ENCODE measurements around the gene RNF187. TPM values are rescaled to one million over a fixed set of nuclear protein-coding genes. Genes with fewer than 3 reads are reported as not detected.

Gene RNF187
- total and polyA plus RNA-seq, 2 of the 4 experiments (the other 2 are of a cell fraction) = 14.0 to 55.4 TPM

GRCh38 chr1:228460821-228461220, 26.4 kb upstream of the RNF187 start:
- ChIA-PET CTCF (no interaction called here), POLR2A (ENCODE audit: unreplicated experiment) (no interaction called here)
- no peak overlapping the region for H2AK5ac ChIP-seq (ENCODE audit: low read depth, low read length)
- H4K20me1 ChIP-seq (ENCODE audit: insufficient read depth, low read length) = peaks cover 3% of the 10 kb centered on the region
- H4K91ac ChIP-seq (ENCODE audit: insufficient read depth, low read depth, low read length) = no peak overlapping the region
- DNase-seq (no peak), ATAC-seq (ENCODE audit: low read depth) (no peak)
- H3K9ac ChIP-seq (ENCODE audit: low read depth, low read length) = no peak overlapping the region
- TF ChIP-seq RFX5 (IDR thresholded peaks at IDR 0.05; ENCODE audit: low read depth, low read length) (no peak), RAD21 (IDR thresholded peaks at IDR 0.05; ENCODE audit: low read length) (no peak), SMC3 (IDR thresholded peaks at IDR 0.05; ENCODE audit: low read depth, low read length) (no peak), RCOR1 (IDR thresholded peaks at IDR 0.05; ENCODE audit: insufficient replicate concordance, low read length) (no peak), CHD1 (IDR thresholded peaks at IDR 0.05; ENCODE audit: low read depth, low read length) (no peak), CEBPB (IDR thresholded peaks at IDR 0.05; ENCODE audit: low read depth, low read length) (no peak), BHLHE40 (IDR thresholded peaks at IDR 0.05; ENCODE audit: low read depth, low read length) (no peak), MAZ (IDR thresholded peaks at IDR 0.05; ENCODE audit: borderline replicate concordance, low read depth, low read length) (no peak), NFE2L2 (IDR thresholded peaks at IDR 0.05; ENCODE audit: low read depth, low read length) (no peak), USF2 (IDR thresholded peaks at IDR 0.05; ENCODE audit: low read depth, low read length) (no peak), POLR2A (IDR thresholded peaks at IDR 0.05; ENCODE audit: low read depth, low read length) (no peak), CTCF (conservative IDR thresholded peaks at IDR 0.05; ENCODE audit: low read depth, low read length) (no peak), MAFK (IDR thresholded peaks at IDR 0.05; ENCODE audit: low read depth, low read length) (no peak), FOS (IDR thresholded peaks at IDR 0.05; ENCODE audit: low read depth, low read length) (no peak), MXI1 (IDR thresholded peaks at IDR 0.05; ENCODE audit: borderline replicate concordance, low read depth, low read length) (no peak), ELK1 (IDR thresholded peaks at IDR 0.05; ENCODE audit: borderline replicate concordance, low read depth, low read length) (no peak)
- H4K8ac ChIP-seq (ENCODE audit: low read depth in 2 of 2, low read length in 2 of 2) = no peak overlapping the region
- no peak overlapping the region for H4K5ac ChIP-seq (ENCODE audit: low read depth, low read length)
- H2BK120ac ChIP-seq (ENCODE audit: low read depth, low read length) = no peak overlapping the region
- no peaks in the 10 kb centered on the region for H3K36me3 ChIP-seq (ENCODE audit: control insufficient read depth, insufficient read depth, low read length)
- H3K56ac ChIP-seq (ENCODE audit: extremely low read depth, insufficient read depth, low read length) = no peak overlapping the region
- no peak overlapping the region for H3K27ac ChIP-seq (ENCODE audit: insufficient read depth, low read length)
- in situ Hi-C loops (cut with MboI; ENCODE audit: low sequenced_read_pairs) (no loop called here), intact Hi-C loops (cut with micrococcal nuclease) (no loop called here), dilution Hi-C loops (cut with HindIII; ENCODE audit: low sequenced_read_pairs, unreplicated experiment) (no loop called here)
- no peaks in the 10 kb centered on the region for H3K9me1 ChIP-seq (ENCODE audit: insufficient read depth, low read length)
- no peak overlapping the region for H3K4me2 ChIP-seq (ENCODE audit: low read depth, low read length)
- no peak overlapping the region for H2AK9ac ChIP-seq (replicated peaks; ENCODE audit: low read depth, low read length, poor library complexity)
- H3K9me3 ChIP-seq (ENCODE audit: control insufficient read depth, insufficient read depth, low read length) = no peaks in the 10 kb centered on the region
- H3K27me3 ChIP-seq (ENCODE audit: control insufficient read depth, insufficient read depth, low read length) = peaks cover 5% of the 10 kb centered on the region; the same call in 1 of the 2 replicates
- H2BK20ac ChIP-seq (ENCODE audit: low read depth, low read length) = no peak overlapping the region
- no peak overlapping the region for H3K4ac ChIP-seq (ENCODE audit: low read depth, low read length)
- no peak overlapping the region for H3K4me3 ChIP-seq (ENCODE audit: insufficient read depth, low read depth, low read length)
- H3K79me1 ChIP-seq (ENCODE audit: low read depth in 1 of 2, low read length in 2 of 2) = peaks cover 4 to 11% of the 10 kb centered on the region in 2 experiments; a peak in 3 of 4 replicates
- H3K18ac ChIP-seq (ENCODE audit: low read depth, low read length) = no peak overlapping the region
- peaks cover 2% of the 10 kb centered on the region; the same call in 1 of the 2 replicates for H3K4me1 ChIP-seq (ENCODE audit: control insufficient read depth, insufficient read depth, low read length)
- H3K23ac ChIP-seq (ENCODE audit: low read depth, low read length) = no peak overlapping the region
- BruUV-seq (replicated peaks) = no TSS peak
- no peak overlapping the region for H2BK5ac ChIP-seq (ENCODE audit: low read depth, low read length, poor library complexity, severe bottlenecking)
- H2AFZ ChIP-seq (replicated peaks; ENCODE audit: low read length, poor library complexity) = no peak overlapping the region
- no CpG with 5 or more reads among the region's 2 CpGs for WGBS, 2 experiments (ENCODE audit: extremely low coverage in 2 of 2, insufficient read length in 1 of 2)
- no peak overlapping the region for H3K14ac ChIP-seq (replicated peaks; ENCODE audit: low read depth, low read length)
- no peak overlapping the region for H2BK15ac ChIP-seq (ENCODE audit: low read depth, low read length)
